IPS DF 6.9 (cell line): ENCODE data around the gene PACSIN2.

Experiments
- DNase-seq: peaks from one replicate; pipeline ENCODE4 v3.0.0-alpha.2; 2013; ENCODE audit warnings: low read depth, low spot score
- H3K27ac ChIP-seq: one replicate; pipeline ENCODE4 v1.5.1; 2013; ENCODE audit warnings: low read length, control low read depth
- H3K27me3 ChIP-seq: 2 replicates; pipeline ENCODE4 v1.6.1; 2013; ENCODE audit warnings: mild to moderate bottlenecking, low read length; ENCODE audit not compliant: control insufficient read depth, insufficient read depth
- H3K36me3 ChIP-seq: 2 replicates; pipeline ENCODE4 v1.6.1; 2013; ENCODE audit warnings: low read length; ENCODE audit not compliant: control insufficient read depth, insufficient read depth
- H3K4me1 ChIP-seq: 2 replicates; pipeline ENCODE4 v1.6.1; 2013; ENCODE audit warnings: low read length; ENCODE audit not compliant: control insufficient read depth, insufficient read depth
- H3K4me3 ChIP-seq: 2 replicates; pipeline ENCODE4 v1.5.1; 2013; ENCODE audit warnings: mild to moderate bottlenecking, low read length
- H3K9me3 ChIP-seq: 2 replicates; pipeline ENCODE4 v1.6.1; 2013; ENCODE audit warnings: low read length, inconsistent platforms; ENCODE audit not compliant: control insufficient read depth, insufficient read depth
- WGBS: extraction: QIAGEN DNeasy Blood & Tissue Kit; methylation state at CpG from one replicate; pipeline ENCODE4 v1.1.7; 2013; ENCODE audit warnings: mixed read lengths, missing lambda C conversion rate; ENCODE audit not compliant: insufficient read length, insufficient coverage; 5-methylcytosine and 5-hydroxymethylcytosine counted together

The PACSIN2 gene

DNA sequence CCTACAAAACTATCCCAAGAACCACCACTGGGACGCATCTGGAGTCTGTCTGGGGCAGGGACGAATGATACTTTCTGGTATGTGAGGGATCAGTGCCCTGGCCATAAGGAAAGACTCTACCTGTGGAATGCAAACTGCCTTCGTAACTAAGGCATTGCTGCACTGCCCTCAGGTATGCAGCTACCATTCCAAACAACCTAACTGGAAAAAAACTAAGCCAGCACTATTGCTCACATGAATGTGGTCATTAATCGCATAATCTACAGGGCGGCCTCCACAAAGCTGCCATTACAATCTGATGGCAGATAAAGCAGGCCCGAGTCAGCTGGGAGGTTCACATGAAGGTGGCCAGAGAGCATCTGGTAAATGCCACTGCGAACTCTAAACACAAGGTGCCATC is 3.9 kb downstream of the PACSIN2 start:
- H3K27ac ChIP-seq = no peak overlapping the region
- WGBS = no CpG with 5 or more reads among the region's 7 CpGs
- H3K27me3 ChIP-seq = no peaks in the 10 kb centered on the region
- no peaks in the 10 kb centered on the region for H3K9me3 ChIP-seq
- H3K4me1 ChIP-seq = peaks cover 9% of the 10 kb centered on the region
- DNase-seq = no peak
- no peaks in the 10 kb centered on the region for H3K36me3 ChIP-seq
- no peak overlapping the region for H3K4me3 ChIP-seq

DNA sequence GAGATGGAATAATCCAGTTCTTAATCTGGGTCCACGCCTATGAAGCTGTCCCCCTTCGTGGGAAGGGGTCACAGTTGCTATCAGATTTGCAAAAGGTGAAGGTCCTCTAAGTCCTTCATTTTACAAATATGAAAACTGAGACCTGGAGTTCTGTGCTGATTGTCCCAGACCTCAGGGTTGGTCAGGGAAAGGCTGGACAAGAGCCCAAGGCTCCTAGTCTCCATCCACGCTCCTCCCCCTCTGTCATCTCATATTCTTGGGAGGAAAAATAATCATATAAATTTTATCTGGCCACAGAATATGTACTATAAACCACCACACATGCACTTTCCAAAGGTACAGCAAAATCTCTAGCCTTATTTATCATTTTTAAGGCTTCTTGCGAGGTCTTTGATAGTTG is 5.5 kb downstream of the PACSIN2 start:
- H3K9me3 ChIP-seq = no peaks in the 10 kb centered on the region
- no peak for DNase-seq
- peaks cover 11% of the 10 kb centered on the region for H3K4me1 ChIP-seq
- no peak overlapping the region for H3K4me3 ChIP-seq
- no CpG with 5 or more reads among the region's 4 CpGs for WGBS
- H3K27me3 ChIP-seq = no peaks in the 10 kb centered on the region
- no peaks in the 10 kb centered on the region for H3K36me3 ChIP-seq
- H3K27ac ChIP-seq = no peak overlapping the region

DNA sequence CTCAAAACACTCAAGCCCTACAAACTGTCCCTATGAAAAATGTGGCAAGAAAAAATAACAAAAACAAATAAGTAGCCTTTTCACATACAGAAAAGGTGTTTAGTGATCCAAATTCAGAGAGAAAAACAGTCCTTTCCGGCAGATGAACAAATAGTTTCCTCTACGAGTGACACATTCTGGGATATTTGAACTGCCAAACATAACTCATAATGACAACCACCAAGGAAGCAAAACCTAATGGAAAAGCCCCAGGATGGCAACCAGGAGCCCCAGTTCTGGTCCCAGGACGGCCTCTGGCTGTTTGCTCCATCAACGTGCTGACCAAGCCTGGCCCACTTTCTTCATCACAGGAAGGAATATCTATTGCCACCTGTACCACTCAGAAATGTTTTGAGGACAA is 6.0 kb downstream of the PACSIN2 start:
- no peaks in the 10 kb centered on the region for H3K36me3 ChIP-seq
- no peak overlapping the region for H3K27ac ChIP-seq
- H3K9me3 ChIP-seq = no peaks in the 10 kb centered on the region
- H3K4me1 ChIP-seq = peaks cover 11% of the 10 kb centered on the region
- H3K4me3 ChIP-seq = no peak overlapping the region
- WGBS = no CpG with 5 or more reads among the region's 4 CpGs
- no peaks in the 10 kb centered on the region for H3K27me3 ChIP-seq
- no peak for DNase-seq

DNA sequence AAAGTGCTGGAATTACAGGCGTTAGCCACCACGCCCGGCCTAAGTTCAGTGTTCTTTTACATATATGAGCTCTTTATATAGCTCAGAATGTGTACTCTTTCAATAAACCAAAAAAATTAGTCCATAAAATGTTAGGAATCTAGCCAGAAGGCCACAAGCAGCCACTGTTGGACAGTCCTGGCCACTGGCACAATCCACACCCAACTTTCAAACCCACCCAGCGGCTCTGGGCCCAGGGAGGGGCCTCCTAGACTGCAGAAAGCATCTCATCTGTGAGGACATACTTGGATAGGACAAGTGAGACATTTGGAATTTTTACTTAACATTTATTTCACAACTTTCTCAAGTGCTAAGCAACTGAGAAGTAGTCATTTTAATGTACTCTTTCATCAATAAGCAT is 6.4 kb downstream of the PACSIN2 start:
- Histone ChIP-seq H3K9me3 (no peaks in the 10 kb centered on the region), H3K36me3 (no peaks in the 10 kb centered on the region), H3K4me3 (no peak overlapping the region), H3K4me1 (peaks cover 9% of the 10 kb centered on the region), H3K27ac (no peak overlapping the region), H3K27me3 (no peaks in the 10 kb centered on the region)
- WGBS = no CpG with 5 or more reads among the region's 4 CpGs
- DNase-seq = no peak

DNA sequence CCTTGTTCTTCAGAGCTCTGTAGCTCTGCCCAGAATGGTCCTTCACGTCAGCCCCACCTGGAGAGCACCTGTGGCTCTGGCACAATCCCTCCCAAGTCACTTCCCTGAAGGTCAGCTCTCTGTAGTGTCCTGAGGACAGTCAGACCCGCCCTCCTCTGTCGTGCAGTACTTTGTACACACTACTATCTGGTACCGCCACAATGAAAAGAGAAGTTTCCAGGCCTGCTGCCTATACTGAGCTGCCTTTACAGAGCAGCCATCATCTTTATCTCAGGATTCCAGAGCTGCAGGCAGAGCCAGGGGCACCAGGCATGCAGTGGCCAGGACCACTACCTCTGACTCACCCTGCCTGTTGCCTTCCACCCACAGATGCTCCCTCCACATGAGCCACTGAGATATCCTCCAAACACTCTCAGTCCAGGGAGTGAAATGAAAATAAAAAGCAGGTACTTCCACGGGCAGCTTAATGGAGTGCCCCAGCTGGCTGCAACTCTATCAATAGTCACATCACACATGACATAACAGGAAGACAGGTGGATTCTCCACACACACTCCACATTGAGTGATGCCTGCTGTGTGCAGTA is 7.3 kb downstream of the PACSIN2 start:
- Histone ChIP-seq H3K36me3 (no peaks in the 10 kb centered on the region), H3K27me3 (no peaks in the 10 kb centered on the region), H3K9me3 (no peaks in the 10 kb centered on the region), H3K4me3 (no peak overlapping the region), H3K27ac (no peak overlapping the region), H3K4me1 (peaks cover 9% of the 10 kb centered on the region)
- DNase-seq = no peak
- WGBS = no CpG with 5 or more reads among the region's 5 CpGs

DNA sequence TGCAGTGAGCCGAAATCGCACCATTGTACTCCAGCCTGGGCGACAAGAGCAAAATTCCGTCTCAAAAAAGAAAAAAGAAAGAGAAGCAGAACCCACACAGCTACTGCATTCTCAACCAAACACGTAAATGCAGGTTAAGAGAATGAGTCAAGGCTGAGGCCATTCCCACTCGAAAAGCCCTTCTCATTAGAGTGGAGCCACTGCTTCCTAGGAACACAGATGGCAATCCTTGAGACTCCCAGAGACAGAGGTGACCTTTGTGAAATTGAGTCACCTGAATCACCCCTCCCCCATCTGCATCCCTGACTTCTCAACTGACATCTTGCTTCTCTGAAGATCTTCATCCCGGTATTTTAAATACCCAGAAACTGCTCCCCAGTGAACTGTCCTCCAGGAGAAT is 8.2 kb downstream of the PACSIN2 start:
- Histone ChIP-seq H3K27me3 (no peaks in the 10 kb centered on the region), H3K4me3 (no peak overlapping the region), H3K9me3 (no peaks in the 10 kb centered on the region), H3K27ac (no peak overlapping the region), H3K36me3 (no peaks in the 10 kb centered on the region), H3K4me1 (peaks cover 11% of the 10 kb centered on the region)
- WGBS = no CpG with 5 or more reads among the region's 7 CpGs
- no peak for DNase-seq

DNA sequence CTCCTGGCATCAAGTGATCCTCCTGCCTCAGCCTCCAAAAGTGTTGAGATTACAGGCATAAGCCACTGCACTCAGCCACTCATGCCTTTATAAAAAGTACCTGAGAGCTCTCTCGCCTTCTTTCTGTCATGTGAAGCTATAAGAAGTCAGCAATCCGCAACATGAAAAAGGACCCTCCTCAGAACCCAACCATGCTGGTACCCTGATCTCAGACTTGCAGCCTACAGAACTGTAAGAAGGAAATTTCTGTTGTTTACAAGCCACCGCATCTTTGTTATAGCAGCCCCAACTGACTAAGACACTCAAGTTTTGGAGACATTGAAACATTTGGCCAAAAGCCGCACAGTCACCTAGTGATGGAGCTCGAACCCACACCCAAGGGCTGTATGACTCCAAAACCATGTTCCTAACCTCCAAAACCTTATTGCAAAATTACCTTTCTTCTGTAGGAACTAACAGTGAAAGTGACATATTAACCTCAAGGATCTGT is 8.9 kb downstream of the PACSIN2 start:
- peaks cover 12% of the 10 kb centered on the region for H3K4me1 ChIP-seq
- no peak overlapping the region for H3K27ac ChIP-seq
- no peaks in the 10 kb centered on the region for H3K9me3 ChIP-seq
- H3K36me3 ChIP-seq = no peaks in the 10 kb centered on the region
- no CpG with 5 or more reads among the region's 5 CpGs for WGBS
- no peaks in the 10 kb centered on the region for H3K27me3 ChIP-seq
- DNase-seq = no peak
- no peak overlapping the region for H3K4me3 ChIP-seq

DNA sequence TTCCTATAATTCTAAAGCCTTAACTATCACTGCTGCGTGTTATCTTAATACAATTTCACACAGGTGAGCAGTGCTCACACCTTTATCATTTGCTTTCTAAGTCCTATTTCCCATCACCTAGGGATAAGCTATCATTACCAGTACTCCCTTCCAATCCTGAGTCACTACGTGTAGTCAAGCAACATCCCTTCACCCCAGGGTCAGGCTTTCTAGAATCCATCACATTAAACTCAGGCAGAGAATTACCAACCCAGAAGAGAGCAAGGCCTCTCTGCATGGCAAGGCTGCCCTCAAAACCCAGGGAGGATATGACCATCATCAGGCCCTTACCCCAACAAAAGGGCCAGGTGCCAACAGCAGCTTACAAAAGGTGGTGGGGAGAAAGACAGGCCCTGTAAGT is 9.8 kb downstream of the PACSIN2 start:
- no peak for DNase-seq
- no peak overlapping the region for H3K4me3 ChIP-seq
- H3K27ac ChIP-seq = no peak overlapping the region
- H3K9me3 ChIP-seq = no peaks in the 10 kb centered on the region
- peaks cover 14% of the 10 kb centered on the region for H3K4me1 ChIP-seq
- no peaks in the 10 kb centered on the region for H3K27me3 ChIP-seq
- no peaks in the 10 kb centered on the region for H3K36me3 ChIP-seq
- WGBS = no CpG with 5 or more reads among the region's 2 CpGs

DNA sequence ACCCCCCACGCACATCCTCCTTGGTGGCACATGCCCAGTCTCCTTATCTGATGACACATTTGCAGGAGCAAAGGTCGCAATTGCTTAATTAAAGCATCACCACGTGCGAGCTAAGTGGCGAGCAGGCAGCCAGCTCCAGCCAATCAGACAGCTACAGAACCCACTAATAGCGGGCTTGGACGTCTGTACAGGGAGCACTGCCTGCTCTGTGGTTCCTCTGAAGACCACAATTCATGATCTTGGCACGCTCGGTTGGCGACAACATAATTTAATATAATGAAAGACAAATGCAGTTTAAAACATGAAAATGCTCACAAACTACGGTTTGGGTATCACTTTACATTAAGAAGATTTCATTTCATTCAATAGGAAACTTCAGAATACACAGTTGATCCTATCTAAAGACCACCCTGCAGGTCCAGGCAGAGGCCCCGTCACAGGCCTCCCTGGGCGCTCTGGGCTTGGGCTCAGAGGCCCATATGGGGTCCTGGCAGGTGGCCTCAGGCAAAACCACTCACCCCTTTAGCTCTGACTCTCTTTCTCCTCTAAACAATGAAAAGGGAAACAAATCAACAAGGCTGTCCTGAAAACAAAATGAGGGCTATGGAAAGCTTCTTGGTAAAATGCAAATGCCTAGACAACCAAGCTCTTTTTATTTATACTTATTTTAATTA is 10.4 kb downstream of the PACSIN2 start:
- WGBS = no CpG with 5 or more reads among the region's 13 CpGs
- no peak for DNase-seq
- H3K27me3 ChIP-seq = no peaks in the 10 kb centered on the region
- H3K9me3 ChIP-seq = no peaks in the 10 kb centered on the region
- no peak overlapping the region for H3K4me3 ChIP-seq
- peaks cover 15% of the 10 kb centered on the region for H3K4me1 ChIP-seq
- H3K36me3 ChIP-seq = no peaks in the 10 kb centered on the region
- H3K27ac ChIP-seq = no peak overlapping the region

DNA sequence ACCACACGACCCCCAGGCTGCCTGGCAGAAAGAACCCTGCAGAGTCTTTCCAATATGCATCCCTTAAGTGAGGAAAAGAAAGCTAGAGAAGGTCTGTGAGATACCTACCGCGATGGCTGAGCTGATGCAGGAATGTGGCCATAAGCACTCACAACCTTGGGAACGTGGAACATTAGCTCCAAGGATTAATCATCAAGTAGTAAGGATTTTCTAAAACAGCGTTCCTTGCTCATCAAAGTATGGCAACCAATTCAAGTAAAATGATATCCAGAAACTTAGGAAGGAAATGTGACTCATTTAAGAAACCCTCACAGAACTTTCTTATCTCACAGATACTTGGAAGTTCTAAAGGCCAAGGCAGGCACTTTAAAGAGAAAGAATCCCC is 12.8 kb downstream of the PACSIN2 start:
- peaks cover 12% of the 10 kb centered on the region for H3K4me1 ChIP-seq
- no CpG with 5 or more reads among the region's 5 CpGs for WGBS

More for the DNA sequence above, 12.8 kb downstream of the PACSIN2 start:
- no peaks in the 10 kb centered on the region for H3K9me3 ChIP-seq
- no peaks in the 10 kb centered on the region for H3K27me3 ChIP-seq
- DNase-seq = no peak
- H3K27ac ChIP-seq = no peak overlapping the region
- no peaks in the 10 kb centered on the region for H3K36me3 ChIP-seq
- H3K4me3 ChIP-seq = no peak overlapping the region
